Measurements from ENCODE around the gene VOPP1. TPM values are rescaled to one million over a fixed set of nuclear protein-coding genes. Genes with fewer than 3 reads are reported as not detected.

The VOPP1 gene
- total RNA-seq, 2 experiments from 2014 or later: 32.6 to 34.7 TPM

DNA sequence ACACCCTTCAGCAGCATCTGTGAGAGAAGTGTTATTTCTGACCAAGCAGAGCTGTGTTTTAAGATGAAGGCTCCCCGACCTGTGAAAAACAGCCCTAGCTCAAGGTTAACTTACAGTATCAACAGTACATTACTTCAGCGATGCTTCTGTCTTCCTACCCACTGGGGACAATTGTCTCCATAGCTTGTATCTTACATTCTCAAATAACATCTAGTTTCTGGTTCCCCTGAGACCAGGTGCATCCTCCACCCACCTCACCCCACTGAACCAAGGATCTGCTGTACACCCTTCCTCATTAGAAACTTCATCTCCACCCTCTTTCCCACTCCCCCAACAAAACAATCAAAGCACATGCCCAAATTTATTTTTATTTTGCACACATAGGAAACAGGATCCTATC, 102.0 kb downstream of the VOPP1 start:
- POLR2A ChIA-PET: no interaction called here
- no peaks in the 10 kb centered on the region for H3K9me3 Mint-ChIP-seq
- peak overlapping the region; percentile 79 for H3K27ac Mint-ChIP-seq
- intact Hi-C loops (cut with micrococcal nuclease): no loop called here
- ATAC-seq (no peak), DNase-seq (no peak)
- H3K36me3 Mint-ChIP-seq (ENCODE audit: low read depth): peaks cover 17% of the 10 kb centered on the region
- no peak overlapping the region for H3K4me3 Mint-ChIP-seq
- CTCF ChIA-PET: interaction anchor here (0.9 kb wide), 1 partner anchor 110 kb away, joined by 3 read pairs; no protein-coding TSS in a partner anchor
- TF ChIP-seq, protein P1, sequence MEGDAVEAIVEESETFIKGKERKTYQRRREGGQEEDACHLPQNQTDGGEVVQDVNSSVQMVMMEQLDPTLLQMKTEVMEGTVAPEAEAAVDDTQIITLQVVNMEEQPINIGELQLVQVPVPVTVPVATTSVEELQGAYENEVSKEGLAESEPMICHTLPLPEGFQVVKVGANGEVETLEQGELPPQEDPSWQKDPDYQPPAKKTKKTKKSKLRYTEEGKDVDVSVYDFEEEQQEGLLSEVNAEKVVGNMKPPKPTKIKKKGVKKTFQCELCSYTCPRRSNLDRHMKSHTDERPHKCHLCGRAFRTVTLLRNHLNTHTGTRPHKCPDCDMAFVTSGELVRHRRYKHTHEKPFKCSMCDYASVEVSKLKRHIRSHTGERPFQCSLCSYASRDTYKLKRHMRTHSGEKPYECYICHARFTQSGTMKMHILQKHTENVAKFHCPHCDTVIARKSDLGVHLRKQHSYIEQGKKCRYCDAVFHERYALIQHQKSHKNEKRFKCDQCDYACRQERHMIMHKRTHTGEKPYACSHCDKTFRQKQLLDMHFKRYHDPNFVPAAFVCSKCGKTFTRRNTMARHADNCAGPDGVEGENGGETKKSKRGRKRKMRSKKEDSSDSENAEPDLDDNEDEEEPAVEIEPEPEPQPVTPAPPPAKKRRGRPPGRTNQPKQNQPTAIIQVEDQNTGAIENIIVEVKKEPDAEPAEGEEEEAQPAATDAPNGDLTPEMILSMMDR (IDR thresholded peaks at IDR 0.05): no peak
- no peaks in the 10 kb centered on the region for H3K27me3 Mint-ChIP-seq
- peaks cover 52% of the 10 kb centered on the region for H3K4me1 Mint-ChIP-seq (ENCODE audit: low read depth)

DNA sequence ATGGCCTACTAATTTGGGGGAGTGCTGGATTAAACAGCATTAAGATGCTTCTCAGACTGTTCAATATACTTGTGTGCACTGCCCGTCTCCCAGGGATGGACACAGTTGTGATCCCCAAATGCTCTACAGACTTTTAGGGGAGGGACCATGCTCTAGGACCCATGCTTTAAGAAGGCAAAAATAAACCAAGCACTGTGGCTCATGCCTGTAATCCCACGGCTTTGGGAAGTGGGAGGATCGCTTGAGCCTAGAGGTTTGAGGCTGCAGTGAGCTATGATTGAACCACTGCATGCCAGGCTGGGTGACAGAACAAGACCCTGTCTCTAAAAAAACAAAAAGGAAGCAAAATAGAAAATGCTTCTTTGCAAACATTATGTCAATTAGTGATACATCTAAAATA, 102.6 kb downstream of the VOPP1 start:
- CTCF ChIA-PET: interaction anchor here (0.9 to 2.5 kb wide), 3 partner anchors 110 to 170 kb away, joined by 3 to 11 read pairs (median 3); no protein-coding TSS in a partner anchor
- ATAC-seq (no peak), DNase-seq (no peak)
- Mint-ChIP-seq H3K27me3 (no peaks in the 10 kb centered on the region), H3K4me1 (ENCODE audit: low read depth) (peaks cover 47% of the 10 kb centered on the region), H3K4me3 (no peak overlapping the region), H3K27ac (peak overlapping the region; percentile 65), H3K36me3 (ENCODE audit: low read depth) (peaks cover 22% of the 10 kb centered on the region), H3K9me3 (no peaks in the 10 kb centered on the region)
- POLR2A ChIA-PET: interaction anchor here (1.0 kb wide), 1 partner anchor 64 kb away, joined by 4 read pairs; no protein-coding TSS in a partner anchor
- intact Hi-C loops (cut with micrococcal nuclease): no loop called here
- TF ChIP-seq, protein P1 (IDR thresholded peaks at IDR 0.05): no peak

DNA sequence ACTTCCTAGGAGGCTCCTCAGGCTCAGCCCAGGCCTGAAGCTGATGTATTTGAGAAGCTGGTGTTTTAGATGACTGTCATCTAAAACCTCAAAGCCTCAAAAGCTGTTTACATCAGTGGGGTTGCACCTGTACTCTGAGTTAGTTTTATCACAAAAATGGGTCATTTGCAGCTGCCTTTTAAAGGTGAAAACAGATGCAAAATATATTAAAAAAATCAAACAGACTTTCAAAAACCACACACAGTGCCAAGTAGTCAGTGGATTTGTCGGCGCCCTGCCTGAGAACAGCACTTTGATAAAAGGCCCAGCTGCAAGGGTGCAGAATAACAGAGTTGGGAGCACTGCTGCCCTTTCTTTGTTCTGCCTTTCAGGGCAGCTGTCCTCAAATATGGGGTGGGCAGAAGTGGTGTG, 103.0 kb downstream of the VOPP1 start:
- Mint-ChIP-seq H3K9me3 (no peaks in the 10 kb centered on the region), H3K4me1 (ENCODE audit: low read depth) (peaks cover 44% of the 10 kb centered on the region), H3K4me3 (no peak overlapping the region), H3K27me3 (no peaks in the 10 kb centered on the region), H3K27ac (peak overlapping the region; percentile 65), H3K36me3 (ENCODE audit: low read depth) (peaks cover 26% of the 10 kb centered on the region)
- POLR2A ChIA-PET: interaction anchor here (1.0 kb wide), 1 partner anchor 65 kb away, joined by 4 read pairs; no protein-coding TSS in a partner anchor
- peak; percentile 69 for ATAC-seq
- peak; percentile 17 for DNase-seq
- intact Hi-C loops (cut with micrococcal nuclease): no loop called here
- TF ChIP-seq, protein P1 (IDR thresholded peaks at IDR 0.05): no peak
- CTCF ChIA-PET: interaction anchor here (1.4 to 2.5 kb wide), 2 partner anchors 125 to 171 kb away, joined by 3 to 11 read pairs; no protein-coding TSS in a partner anchor

DNA sequence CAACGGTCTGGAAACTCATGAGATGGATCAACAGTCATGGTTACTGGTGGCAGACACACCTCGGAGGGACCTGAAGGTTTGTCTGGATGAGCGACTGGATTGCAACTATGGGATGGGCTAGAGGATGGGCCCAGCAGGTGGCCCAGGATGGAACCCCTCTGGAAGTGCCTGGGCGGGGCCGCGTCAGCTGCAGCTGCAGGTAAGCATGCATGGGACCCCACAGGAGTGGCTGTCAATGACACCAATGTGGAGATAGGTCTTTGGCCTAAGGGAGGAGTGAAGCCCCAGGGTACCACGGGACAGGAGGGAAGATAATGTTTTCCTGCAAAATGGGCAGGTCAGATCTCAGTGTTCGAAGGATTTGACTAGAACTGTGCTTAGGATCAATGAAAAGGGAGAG, 103.8 kb downstream of the VOPP1 start:
- TF ChIP-seq, protein P1 (IDR thresholded peaks at IDR 0.05): no peak
- Mint-ChIP-seq H3K9me3 (no peaks in the 10 kb centered on the region), H3K36me3 (ENCODE audit: low read depth) (peaks cover 31% of the 10 kb centered on the region), H3K27ac (peak overlapping the region; percentile 65), H3K4me3 (no peak overlapping the region), H3K4me1 (ENCODE audit: low read depth) (peaks cover 38% of the 10 kb centered on the region), H3K27me3 (no peaks in the 10 kb centered on the region)
- ChIA-PET POLR2A (no interaction called here), CTCF (interaction anchor here (1.4 to 2.5 kb wide), 2 partner anchors 126 to 171 kb away, joined by 3 to 11 read pairs; no protein-coding TSS in a partner anchor)
- intact Hi-C loops (cut with micrococcal nuclease): no loop called here
- no peak for DNase-seq
- ATAC-seq: no peak

DNA sequence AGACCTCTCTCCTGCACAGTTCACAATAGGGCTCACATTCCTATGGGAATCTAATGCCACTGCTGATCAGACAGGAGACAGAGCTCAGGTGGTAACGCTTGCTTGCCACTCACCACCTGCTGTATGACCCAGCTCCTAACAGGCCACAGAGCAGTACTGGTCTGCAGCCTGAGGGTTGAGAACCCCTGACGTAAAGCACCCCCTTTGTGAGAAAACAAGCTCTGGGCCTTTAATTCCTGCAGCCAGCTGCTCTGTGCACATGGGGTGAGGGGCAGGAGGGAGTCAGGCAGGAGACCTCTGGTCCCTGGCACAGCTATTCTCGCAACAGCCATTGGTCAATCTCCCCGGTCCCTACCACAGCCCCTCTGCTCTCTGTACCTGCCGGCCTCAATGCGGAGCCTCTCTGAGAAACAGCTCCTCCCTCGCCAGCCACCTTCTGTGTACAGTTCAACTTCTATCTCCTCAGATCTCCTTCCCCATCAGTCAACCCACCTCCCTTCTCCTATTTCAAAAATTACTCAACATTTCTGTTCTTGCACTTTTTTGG, 105.2 kb downstream of the VOPP1 start:
- no peak overlapping the region for H3K4me3 Mint-ChIP-seq
- peak overlapping the region; percentile 4 for H3K27ac Mint-ChIP-seq
- intact Hi-C loops (cut with micrococcal nuclease): no loop called here

More for the DNA sequence above, 105.2 kb downstream of the VOPP1 start:
- H3K36me3 Mint-ChIP-seq (ENCODE audit: low read depth): peaks cover 38% of the 10 kb centered on the region
- peaks cover 5% of the 10 kb centered on the region for H3K9me3 Mint-ChIP-seq
- ATAC-seq: no peak
- peaks cover 45% of the 10 kb centered on the region for H3K4me1 Mint-ChIP-seq (ENCODE audit: low read depth)
- ChIA-PET POLR2A (no interaction called here), CTCF (no interaction called here)
- no peak for DNase-seq
- H3K27me3 Mint-ChIP-seq: no peaks in the 10 kb centered on the region
- TF ChIP-seq, protein P1 (IDR thresholded peaks at IDR 0.05): no peak
